ENCODE data around the gene EPC2.
"Not testable (repeated sequence)": the region's sequence is repeated elsewhere in the genome, so short reads cannot be mapped to it uniquely, and the experiment has no call there.

EPC2 gene

GRCh38 chr2:148789059-148789458 lies 144.5 kb downstream of the EPC2 start:
- no peak overlapping the region for H3K4me3 ChIP-seq (ENCODE audit: low read depth, low read length)
- no peak for TF ChIP-seq CTCF (IDR thresholded peaks at IDR 0.05; ENCODE audit: low read depth, low read length)
- no peak for DNase-seq (ENCODE audit: low read depth, low spot score)
- in situ Hi-C loops (cut with HindIII; ENCODE audit: low sequenced_read_pairs) = no loop called here

- DNase-seq (ENCODE audit: low read depth, low spot score); H3K4me3 ChIP-seq (ENCODE audit: low read depth, low read length); in situ Hi-C loops (cut with HindIII; ENCODE audit: low sequenced_read_pairs): not testable (repeated sequence)
Measured at GRCh38 chr2:148790172-148790571, 145.6 kb downstream of the EPC2 start.

- H3K4me3 ChIP-seq (ENCODE audit: low read depth, low read length) = no peak overlapping the region
- no peak for TF ChIP-seq CTCF (IDR thresholded peaks at IDR 0.05; ENCODE audit: low read depth, low read length)
- no peak for DNase-seq (ENCODE audit: low read depth, low spot score)
- in situ Hi-C loops (cut with HindIII; ENCODE audit: low sequenced_read_pairs) = no loop called here
Measured at GRCh38 chr2:148794558-148794957, 150.0 kb downstream of the EPC2 start.

- no peak for TF ChIP-seq CTCF (IDR thresholded peaks at IDR 0.05; ENCODE audit: low read depth, low read length)
- in situ Hi-C loops (cut with HindIII; ENCODE audit: low sequenced_read_pairs) = no loop called here
- no peak overlapping the region for H3K4me3 ChIP-seq (ENCODE audit: low read depth, low read length)
- DNase-seq (ENCODE audit: low read depth, low spot score) = no peak
Measured at GRCh38 chr2:148796735-148797512, 152.4 kb downstream of the EPC2 start.

- no peak for TF ChIP-seq CTCF (IDR thresholded peaks at IDR 0.05; ENCODE audit: low read depth, low read length)
- no peak for DNase-seq (ENCODE audit: low read depth, low spot score)
- no peak overlapping the region for H3K4me3 ChIP-seq (ENCODE audit: low read depth, low read length)
- in situ Hi-C loops (cut with HindIII; ENCODE audit: low sequenced_read_pairs) = no loop called here
Measured at GRCh38 chr2:148802448-148803220, 158.1 kb downstream of the EPC2 start.

GRCh38 chr2:148810081-148810480 lies 165.5 kb downstream of the EPC2 start:
- DNase-seq (ENCODE audit: low read depth, low spot score) = no peak
- H3K4me3 ChIP-seq (ENCODE audit: low read depth, low read length) = no peak overlapping the region
- in situ Hi-C loops (cut with HindIII; ENCODE audit: low sequenced_read_pairs) = no loop called here
- TF ChIP-seq CTCF (IDR thresholded peaks at IDR 0.05; ENCODE audit: low read depth, low read length) = no peak

GRCh38 chr2:148812306-148812705 lies 167.8 kb downstream of the EPC2 start:
- TF ChIP-seq CTCF (IDR thresholded peaks at IDR 0.05; ENCODE audit: low read depth, low read length) = no peak
- in situ Hi-C loops (cut with HindIII; ENCODE audit: low sequenced_read_pairs) = no loop called here
- H3K4me3 ChIP-seq (ENCODE audit: low read depth, low read length) = no peak overlapping the region
- DNase-seq (ENCODE audit: low read depth, low spot score) = peak; percentile 58
